Activated T-cell treated with anti-CD3 and anti-CD28 coated beads for 4 hours (primary cell): ENCODE data around the gene LHX1.

Experiments
- DNase-seq: peaks from one replicate; pipeline ENCODE4 v3.0.0-alpha.2; 2020

The LHX1 gene

GRCh38 chr17:36975922-36976515, 38.7 kb downstream of the LHX1 start:
- no peak for DNase-seq

GRCh38 chr17:36977066-36977465, 39.8 kb downstream of the LHX1 start:
- DNase-seq = no peak

- DNase-seq = no peak
These were observed 40.3 kb downstream of the LHX1 start for GRCh38 chr17:36977568-36977967.

GRCh38 chr17:36978810-36979564, 41.7 kb downstream of the LHX1 start:
- no peak for DNase-seq

GRCh38 chr17:36979565-36979941, 42.3 kb downstream of the LHX1 start:
- no peak for DNase-seq

GRCh38 chr17:36980280-36980761, 43.0 kb downstream of the LHX1 start:
- DNase-seq = no peak

GRCh38 chr17:36983618-36984017, 46.3 kb downstream of the LHX1 start:
- no peak for DNase-seq

- no peak for DNase-seq
These were observed 51.9 kb downstream of the LHX1 start for GRCh38 chr17:36989173-36989572.

GRCh38 chr17:36992701-36993100, 55.4 kb downstream of the LHX1 start:
- DNase-seq = no peak

GRCh38 chr17:36993227-36993626, 56.0 kb downstream of the LHX1 start:
- DNase-seq = no peak
